GM19324 (cell line): ENCODE measurements around the gene PROM1.

Source experiments
- ATAC-seq: cut with Tn5 transposase; IDR thresholded peaks from one replicate; pipeline ENCODE4 v1.9.1; 2021; ENCODE audit warnings: mild to moderate bottlenecking, moderate library complexity; ENCODE audit not compliant: unreplicated experiment, low FRiP score

Gene PROM1

GRCh38 chr4:16031546-16032395 is 52.1 kb downstream of the PROM1 start:
- ATAC-seq: no peak

GRCh38 chr4:16029886-16030285 is 53.9 kb downstream of the PROM1 start:
- no peak for ATAC-seq

- no peak for ATAC-seq
Measured at GRCh38 chr4:16029262-16029661, 54.6 kb downstream of the PROM1 start.

GRCh38 chr4:16027626-16028025 is 56.2 kb downstream of the PROM1 start:
- ATAC-seq: no peak

GRCh38 chr4:16027114-16027513 is 56.7 kb downstream of the PROM1 start:
- ATAC-seq: no peak

GRCh38 chr4:16026160-16026761 is 57.6 kb downstream of the PROM1 start:
- no peak for ATAC-seq

GRCh38 chr4:16025268-16025667 is 58.6 kb downstream of the PROM1 start:
- ATAC-seq: no peak

GRCh38 chr4:16023776-16024408 is 59.9 kb downstream of the PROM1 start:
- no peak for ATAC-seq

GRCh38 chr4:16021804-16022560 is 61.8 kb downstream of the PROM1 start:
- no peak for ATAC-seq

- no peak for ATAC-seq
Measured at GRCh38 chr4:16019649-16020048, 64.2 kb downstream of the PROM1 start.

- no peak for ATAC-seq
Measured at GRCh38 chr4:16018841-16019240, 65.0 kb downstream of the PROM1 start.

GRCh38 chr4:16018061-16018676 is 65.7 kb downstream of the PROM1 start:
- ATAC-seq: no peak

GRCh38 chr4:16016536-16016935 is 67.3 kb downstream of the PROM1 start:
- ATAC-seq: no peak

- no peak for ATAC-seq
Measured at GRCh38 chr4:16011173-16011572, 72.7 kb downstream of the PROM1 start.

- ATAC-seq: no peak
Measured at GRCh38 chr4:16009153-16009552, 74.7 kb downstream of the PROM1 start.

- ATAC-seq: no peak
Measured at GRCh38 chr4:16007471-16008095, 76.2 kb downstream of the PROM1 start.

GRCh38 chr4:16006771-16007446 is 76.9 kb downstream of the PROM1 start:
- no peak for ATAC-seq

GRCh38 chr4:16005676-16006075 is 78.1 kb downstream of the PROM1 start:
- no peak for ATAC-seq

GRCh38 chr4:16001484-16001858 is 82.4 kb downstream of the PROM1 start:
- peak; percentile 90 for ATAC-seq
